DOHH2 (cell line): ENCODE results near the gene NDUFAF5.

Experiments
- EZH2phosphoT487 ChIP-seq: fragments of 200-600 bp; sonication (generic); IDR thresholded peaks from 2 replicates; pipeline ENCODE4 v1.6.1; 2017; ENCODE audit warnings: borderline replicate concordance, mild to moderate bottlenecking, antibody characterized with exemption, low read length, moderate library complexity, mixed read lengths
- TF ChIP-seq, protein P1 (sequence below): fragments of 200-600 bp; sonication (generic); IDR thresholded peaks from one replicate; pipeline ENCODE4 v1.5.1; 2014; ENCODE audit warnings: antibody characterized with exemption, mild to moderate bottlenecking, low read depth, low read length; ENCODE audit not compliant: poor library complexity, severe bottlenecking

DNA sequence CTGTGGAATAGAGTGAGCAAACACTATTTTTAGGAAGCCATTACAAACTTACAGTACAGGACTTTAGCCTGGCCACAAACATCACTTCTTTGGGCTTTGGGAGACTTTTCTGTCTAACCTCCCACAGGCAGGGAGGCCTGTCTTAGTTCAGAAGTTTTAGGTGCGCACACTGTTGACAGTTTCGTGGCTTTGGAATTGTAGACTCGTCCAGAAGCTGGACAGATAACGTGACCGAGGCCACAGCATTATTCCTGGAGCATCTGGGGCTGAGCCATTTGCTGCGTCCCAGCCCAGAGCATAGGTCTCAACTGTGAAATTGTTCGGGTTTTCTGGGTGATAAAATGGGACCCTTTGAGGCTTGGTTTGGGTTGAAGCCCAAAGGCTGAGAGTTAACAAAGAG lies 53.8 kb downstream of the NDUFAF5 start:
- TF ChIP-seq, protein P1, sequence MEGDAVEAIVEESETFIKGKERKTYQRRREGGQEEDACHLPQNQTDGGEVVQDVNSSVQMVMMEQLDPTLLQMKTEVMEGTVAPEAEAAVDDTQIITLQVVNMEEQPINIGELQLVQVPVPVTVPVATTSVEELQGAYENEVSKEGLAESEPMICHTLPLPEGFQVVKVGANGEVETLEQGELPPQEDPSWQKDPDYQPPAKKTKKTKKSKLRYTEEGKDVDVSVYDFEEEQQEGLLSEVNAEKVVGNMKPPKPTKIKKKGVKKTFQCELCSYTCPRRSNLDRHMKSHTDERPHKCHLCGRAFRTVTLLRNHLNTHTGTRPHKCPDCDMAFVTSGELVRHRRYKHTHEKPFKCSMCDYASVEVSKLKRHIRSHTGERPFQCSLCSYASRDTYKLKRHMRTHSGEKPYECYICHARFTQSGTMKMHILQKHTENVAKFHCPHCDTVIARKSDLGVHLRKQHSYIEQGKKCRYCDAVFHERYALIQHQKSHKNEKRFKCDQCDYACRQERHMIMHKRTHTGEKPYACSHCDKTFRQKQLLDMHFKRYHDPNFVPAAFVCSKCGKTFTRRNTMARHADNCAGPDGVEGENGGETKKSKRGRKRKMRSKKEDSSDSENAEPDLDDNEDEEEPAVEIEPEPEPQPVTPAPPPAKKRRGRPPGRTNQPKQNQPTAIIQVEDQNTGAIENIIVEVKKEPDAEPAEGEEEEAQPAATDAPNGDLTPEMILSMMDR, result no peak
- no peak for TF ChIP-seq EZH2phosphoT487
